Colon (tissue), 2 donors: ENCODE measurements around the gene NRXN2.

Experiments
- FAIRE-seq: peaks from 2 replicates; lab custom pipeline; 2012; peaks lifted over from hg19 to GRCh38; lab: Jason Lieb, UNC
- donor health status: control.
- donor health status: control.

Gene NRXN2

DNA sequence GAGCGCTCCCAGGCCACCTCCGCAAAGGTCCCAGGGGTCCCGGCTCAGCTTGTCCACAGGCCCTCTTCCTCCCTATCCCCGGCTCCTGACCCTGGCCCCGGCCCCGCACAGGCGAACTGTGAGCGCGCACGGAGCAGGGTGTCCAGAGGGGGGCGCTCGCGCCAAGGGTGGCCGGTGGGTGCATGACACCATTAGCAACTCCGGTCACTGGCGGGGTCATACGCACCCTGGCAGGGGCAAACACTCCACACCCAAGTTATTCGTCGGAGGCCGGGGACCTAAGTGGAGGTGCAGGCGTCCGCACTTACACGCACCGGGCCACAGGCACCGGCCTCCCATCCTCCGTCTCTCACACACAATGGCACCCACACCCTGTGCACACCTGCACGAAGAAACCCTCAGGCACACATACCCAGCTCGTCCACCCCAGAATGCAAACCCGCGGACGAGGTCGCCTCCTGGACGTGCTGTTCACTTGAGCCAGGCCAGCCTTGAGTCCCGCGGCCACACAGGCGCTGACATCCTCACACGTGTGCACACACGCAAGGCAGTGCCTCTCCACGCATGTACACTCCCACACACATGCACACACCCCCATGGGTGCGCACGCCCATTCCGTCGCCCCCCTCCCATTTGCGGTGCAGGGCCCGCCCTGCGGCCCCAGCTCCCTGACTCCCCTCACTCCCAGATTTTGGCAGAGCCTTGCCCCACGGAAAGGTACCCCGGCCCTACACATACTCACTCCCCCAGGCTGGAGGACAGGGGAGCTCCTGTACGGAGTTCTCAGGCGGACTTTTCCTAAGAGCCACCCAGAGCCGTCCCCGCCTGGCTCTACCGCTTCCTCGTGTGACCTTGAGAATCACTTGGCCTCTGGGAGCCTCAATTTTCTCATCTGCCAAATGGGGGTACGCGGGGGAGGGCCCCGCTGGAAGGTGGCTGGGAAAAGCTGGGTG is 20.9 kb upstream of the NRXN2 start, which contains the start of gene RASGRP2:
Gene RASGRP2 (minus strand): TSS at position 552 of the 953 bp plus-strand sequence. CDS start 1,276 bp downstream, outside the sequence.
- FAIRE-seq, result no peak

DNA sequence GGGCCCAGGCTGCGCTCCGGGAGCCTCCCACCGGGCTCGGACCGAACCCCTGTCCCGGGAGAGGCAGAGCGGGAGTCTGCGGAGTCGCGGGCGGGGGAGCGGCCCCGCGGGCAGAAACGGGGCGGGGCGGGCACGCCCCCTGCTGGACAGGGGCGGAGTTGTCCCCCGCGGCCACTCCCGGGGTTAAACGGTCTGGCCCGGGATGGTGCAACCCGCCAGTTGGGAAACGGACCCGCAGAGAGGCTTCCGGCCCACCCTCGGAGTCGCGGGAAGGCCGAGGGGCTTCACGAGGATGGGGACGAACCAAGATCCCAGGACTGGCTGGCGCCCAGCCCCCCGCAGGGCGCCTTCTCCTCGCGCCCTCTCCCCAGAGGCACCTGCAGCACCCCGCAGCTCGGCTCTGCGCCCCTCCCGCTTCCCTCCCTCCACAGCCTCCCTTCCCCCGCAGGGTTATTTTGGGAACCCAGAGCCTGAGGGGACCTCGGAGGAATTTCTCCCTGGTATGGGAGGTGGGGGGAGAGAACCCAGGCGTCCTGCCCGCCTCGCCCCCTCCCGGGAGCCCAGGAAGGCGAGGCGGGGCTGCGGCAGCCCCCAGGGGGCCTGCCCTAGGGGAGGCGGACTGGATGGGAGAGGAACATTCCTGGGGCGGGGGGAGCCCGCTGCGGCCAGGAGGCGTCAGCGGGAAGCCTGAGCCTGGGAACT is 20.0 kb upstream of the NRXN2 start:
- no peak for FAIRE-seq

DNA sequence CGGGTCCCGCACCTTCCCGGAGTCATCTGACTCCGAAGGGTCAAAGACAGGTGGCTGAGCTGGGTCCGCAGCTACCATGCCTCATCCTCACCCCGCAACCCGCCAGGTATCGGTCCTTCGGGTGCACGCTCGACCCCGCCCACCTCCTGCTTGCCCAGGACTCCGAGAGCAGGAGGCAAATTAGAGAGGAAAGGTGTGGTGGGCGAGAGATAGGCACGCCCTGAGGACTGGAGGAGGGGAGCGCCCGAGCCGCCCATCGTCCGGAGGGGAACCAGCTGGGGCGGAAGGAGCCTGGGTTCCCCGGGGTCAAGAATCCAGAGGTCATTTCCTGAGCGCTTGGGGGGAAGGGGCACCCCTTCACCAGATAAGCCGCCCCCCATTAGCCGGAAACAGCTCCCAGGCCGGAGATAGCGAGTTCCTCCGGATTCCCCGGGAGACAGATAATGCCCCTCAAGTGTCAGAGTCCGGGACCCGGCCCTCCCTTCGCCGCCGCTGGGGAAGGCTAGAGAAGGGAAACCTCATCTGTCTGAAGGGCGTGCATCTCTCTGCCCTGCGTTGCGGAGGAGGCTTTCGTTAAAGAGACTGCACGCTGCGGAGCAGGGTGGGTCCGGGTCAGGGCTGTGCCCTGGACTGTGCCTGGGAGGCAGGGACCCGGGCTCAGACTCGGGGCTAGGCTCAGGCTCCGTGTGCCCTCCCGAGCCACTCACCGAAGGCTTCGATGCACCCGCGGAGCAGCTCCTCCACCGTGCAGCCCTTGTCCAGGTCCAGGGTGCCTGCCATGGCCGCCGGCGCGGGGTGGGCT is 19.3 kb upstream of the NRXN2 start:
- no peak for FAIRE-seq

DNA sequence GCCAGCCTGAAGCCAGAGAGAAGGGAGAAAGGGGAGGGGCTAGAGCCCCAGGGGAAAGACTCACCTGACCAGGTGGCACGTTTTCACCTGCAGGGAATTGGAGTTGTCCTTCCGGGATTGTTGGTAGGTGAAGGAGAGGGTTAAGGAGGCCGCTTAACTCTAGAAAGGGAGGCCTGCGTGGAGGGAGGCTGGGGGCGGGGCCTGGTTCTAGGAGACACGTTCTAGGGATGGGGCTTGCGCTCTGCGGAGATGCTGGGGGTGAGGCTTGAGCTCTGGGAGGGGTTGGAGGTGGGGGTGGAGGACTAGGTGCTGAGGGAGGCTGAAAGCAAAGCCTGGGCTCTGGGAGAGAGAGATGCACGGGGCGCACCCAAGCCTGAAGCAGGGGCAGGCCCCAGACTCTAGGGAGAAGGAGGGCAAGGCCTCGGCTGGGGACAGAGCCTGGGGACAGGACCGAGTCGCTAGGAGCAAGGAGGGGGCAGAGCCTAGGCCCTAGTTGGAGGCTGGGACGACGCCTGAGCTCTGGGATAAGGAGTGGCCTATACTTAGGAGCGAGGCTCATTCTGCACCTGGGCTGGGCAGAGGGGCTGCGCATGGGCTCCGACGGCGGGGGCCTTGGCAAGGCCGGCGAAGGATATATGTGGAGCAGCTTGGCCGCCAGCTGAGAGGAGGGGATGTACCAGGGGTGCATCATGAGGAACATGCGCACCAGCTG is 18.5 kb upstream of the NRXN2 start:
- FAIRE-seq, result no peak

DNA sequence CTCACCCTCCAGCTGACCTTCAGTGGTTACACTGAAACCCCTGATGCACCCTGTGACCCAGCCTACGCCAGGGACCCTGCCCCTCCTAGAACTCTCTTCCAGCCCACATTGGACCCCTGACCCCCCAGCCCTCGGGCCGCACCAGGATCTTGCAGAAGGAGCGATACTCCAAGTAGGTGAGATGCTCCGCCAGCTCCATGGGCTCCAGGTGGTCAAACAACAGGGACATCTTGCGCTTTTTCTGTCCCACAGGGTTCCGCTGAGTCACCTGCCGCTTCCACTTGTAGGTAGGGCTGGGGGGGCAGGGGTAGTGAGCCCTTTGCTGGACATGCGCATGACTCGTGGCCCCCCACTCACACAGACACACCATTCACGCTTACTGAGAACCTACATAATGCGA is 16.9 kb upstream of the NRXN2 start:
- no peak for FAIRE-seq

DNA sequence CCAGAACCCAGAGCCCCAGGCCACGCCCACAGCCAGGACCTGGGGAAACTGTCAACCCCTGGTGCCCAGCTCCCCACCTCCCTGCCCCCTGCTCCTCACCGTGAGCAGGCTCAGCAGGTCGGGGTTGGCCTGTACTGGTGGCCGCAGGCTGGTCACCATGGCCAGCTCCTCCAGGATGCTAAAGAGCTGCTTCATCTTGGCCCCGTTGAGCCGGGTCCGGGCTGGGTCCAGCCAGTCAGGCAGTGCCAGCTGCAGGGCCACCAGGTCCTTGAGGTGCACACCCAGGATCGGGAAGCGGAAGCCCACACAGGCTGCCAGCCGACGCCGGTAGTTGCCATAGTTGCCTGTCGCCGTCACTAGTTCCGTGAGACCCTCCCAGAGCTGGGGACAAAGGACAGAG is 13.7 kb upstream of the NRXN2 start:
- no peak for FAIRE-seq

DNA sequence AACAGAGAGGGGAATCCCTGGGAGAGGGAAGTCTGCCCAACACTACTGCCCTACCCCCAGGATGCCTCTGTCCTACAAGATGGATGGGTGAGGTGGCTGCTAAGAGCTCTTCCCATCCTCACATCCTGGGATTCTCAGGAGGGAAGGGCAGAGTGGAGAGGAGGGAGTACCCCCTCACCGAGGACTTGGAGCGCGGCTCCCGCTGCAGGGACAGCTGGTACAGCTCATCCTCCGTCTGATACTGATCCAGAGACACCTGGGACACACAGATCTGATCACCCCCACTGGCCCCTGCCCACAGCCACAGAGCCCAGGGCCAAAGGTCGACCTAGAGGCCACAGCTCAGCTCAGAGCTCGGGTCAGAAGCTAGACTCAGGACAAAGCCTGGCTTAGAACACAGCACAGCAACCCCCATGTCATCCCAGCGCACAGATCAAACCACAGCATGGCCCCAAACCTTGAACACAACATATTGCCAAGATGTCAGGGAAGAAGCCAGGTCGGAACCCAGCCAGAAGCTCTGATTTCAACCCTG is 12.8 kb upstream of the NRXN2 start:
- FAIRE-seq, result no peak

DNA sequence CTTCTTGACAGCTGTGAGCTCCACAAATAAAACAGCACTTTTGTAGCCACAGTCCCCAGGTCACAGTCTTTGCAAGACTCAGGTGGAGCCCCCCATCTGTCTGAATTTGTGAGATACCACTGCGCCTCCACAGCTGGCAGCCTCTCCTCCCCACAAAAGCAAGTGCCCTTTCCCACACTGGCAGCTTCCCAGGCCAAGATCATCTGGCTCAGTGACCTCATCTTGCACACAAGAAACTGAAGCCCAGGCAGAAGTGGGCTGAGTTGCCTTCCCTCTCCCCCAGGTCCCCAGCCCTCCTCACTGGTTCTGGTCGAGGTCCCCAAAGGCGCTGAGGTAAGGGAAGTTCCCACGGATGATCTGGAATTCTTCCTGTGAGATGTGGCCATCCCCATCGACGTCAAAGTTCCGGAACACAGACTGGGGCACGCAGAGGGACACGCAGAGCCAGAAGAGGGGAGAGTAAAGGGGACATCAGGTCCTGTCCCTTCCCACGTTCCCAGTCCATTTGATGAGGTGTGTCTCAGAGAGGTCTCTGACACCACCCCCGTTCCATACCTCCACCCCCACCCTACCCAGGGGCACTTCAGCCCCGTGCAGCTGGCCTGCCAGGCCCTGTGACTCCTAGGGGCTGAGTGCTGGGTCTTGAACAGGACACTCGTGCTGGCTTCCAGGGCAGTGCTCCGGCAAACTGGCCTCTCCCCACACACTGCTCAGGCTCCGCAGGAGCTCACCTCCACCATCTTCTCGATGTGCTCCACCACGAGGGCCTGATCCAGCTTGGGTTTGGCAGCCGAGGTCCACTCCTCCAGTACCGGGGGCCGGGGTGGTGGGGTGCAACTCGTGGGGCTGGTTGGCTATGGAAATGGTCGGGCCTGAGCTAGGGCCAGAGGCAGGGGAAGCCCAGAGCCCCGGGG is 12.1 kb upstream of the NRXN2 start:
- no peak for FAIRE-seq

DNA sequence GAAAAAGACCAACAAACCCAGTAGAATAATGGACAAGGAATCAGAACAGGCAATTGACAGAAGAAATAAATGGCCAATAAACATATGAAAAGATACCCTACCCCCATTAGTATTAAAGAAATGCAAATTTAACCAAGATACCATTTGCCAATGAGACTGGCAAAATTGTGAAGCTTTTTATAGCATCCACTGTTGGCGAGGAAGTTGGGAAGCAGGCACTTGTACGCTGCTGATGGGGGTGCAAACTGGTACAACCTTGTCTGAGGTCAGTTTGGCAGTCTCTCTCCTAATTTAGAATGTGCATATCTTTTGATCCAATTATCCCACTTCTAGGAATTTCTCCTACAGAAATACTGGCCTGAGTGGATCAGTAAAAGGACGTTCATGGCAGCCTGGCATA is 8.6 kb upstream of the NRXN2 start:
- no peak for FAIRE-seq

DNA sequence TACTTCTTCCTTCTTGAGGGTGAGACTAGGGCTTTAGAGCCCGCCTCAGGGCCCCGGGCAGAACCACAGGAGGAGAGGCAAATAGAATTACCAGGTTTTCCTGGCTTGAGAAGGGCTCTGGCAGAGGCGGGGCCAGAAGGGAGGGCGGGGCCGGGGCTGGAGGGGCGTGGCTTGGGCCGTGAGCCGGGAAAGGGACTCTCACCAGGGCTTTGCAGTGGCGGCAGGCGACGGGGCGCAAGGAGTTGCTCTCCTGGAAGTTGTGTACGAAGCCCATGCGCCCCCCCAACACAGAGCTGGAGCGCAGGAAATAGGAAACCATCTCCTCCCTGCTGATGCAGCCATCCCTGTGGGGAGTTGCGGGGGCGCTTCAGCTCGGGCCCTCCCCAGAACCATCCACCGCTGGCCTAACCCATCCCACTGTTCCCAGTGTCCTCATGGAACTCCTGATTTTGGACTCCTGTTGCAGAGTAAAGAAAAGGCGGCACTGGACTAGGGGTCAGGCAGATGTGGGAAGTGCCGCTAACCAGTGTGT is 6.9 kb upstream of the NRXN2 start:
- FAIRE-seq, result no peak

DNA sequence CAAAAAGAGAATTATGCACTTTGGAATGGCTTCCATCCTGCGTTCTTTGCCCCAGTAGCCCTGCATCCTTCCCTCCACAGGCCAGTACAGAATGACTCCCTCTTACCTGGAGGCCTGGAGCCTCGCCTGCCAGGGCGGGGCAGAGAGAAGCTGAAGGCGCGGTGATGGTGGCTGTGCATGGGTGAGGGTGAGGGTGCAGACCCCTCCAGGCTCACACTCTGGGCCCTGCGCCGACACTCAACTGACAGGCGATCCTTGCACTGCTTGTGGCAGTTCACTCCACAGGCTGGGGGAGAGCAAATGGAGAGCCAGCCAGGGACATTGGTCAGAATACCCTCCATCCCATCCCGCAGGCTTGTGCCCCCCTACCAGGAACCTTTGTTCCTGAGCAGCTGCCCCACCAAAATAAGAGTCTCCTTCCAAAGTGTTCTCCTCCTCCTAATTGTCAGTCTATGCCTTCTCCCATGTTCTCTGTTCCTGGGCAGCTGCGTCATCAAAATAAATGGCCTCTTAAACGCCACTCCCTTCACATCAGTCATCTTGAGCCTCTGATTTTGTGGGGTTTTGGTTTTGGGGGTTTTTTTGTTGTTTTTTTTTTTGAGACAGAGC is 5.9 kb upstream of the NRXN2 start:
- no peak for FAIRE-seq

DNA sequence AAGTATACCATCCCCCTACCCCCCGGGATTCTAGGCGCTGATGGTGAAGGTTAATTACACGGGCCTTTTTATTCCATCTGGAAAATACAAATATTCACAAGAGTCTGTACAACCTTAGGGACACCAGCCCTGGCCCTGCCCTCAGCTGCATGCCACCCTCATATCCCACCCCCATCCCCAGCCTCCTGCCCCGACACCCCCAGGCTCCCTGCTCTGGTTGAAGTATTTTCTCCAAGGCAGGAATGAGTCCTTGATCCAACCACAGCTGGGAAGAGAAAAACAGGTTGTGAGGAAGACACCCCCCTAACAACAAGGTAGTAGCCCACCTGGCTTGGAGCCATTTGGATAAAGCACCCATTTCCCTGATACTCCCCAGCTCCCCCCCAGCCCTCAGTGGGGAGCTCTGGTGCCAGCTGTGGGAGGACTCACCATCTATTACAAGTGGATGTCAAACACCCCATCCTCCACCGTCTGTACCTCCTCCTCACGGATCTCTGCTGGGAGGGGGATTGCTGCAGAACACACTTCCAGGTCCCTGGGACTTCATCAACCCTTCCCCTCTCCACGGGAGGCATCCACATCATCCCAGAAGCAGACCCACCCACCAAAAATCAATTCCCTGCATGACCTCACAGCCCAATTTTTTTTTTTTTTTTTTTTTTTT is 4.0 kb upstream of the NRXN2 start:
- FAIRE-seq, result no peak

DNA sequence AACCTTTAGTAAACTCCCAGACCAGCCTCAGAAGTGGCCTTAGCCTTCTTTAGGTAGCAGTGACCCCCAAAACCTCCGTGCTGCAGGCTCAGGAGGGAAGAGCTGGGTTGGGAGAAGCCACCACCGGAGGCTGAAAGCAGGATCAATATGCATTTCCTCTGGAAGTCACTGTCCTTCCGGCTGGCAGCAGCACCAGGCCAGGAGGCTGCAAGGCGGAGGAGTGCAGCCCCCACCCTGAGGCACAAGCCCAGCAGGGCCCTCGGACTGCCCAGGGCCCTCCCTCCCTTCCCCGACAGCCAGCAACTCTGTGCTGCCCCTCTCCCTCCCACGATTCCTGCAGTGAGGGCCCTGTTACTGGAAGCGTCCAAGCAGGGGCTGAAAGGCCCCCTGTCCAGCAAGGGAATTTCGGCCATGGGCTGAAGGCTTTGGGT is 3.2 kb upstream of the NRXN2 start:
- FAIRE-seq, result no peak

DNA sequence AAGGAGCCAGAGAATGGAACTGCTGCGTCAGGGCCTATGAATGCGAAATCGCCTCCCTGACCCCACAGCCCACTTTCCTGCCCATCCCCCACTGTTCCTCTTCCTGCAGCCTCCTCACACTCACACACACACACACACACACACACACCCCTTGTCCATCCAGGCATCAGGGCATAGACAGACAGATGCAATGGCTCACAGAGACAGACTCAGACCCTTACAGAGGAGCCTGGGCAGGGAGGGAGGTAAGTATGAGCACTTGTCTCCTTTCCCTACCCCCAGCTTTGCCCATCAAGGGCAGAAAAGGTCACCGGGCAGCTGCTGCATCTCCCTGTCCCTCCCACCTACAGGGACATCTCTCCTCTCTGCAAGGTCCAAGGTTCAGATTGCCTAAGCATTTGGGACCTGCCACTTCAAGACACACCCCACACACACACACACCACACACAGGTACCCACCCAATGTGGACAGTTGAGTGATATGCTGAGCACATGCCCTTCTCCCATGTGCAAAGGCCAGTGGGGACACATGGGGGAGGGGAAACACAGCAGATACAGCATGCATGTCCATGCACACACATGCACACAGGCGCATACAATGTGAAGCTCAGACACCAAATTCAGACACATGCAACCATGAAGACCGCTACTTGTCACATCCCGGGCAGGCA is 2.0 kb upstream of the NRXN2 start:
- no peak for FAIRE-seq

DNA sequence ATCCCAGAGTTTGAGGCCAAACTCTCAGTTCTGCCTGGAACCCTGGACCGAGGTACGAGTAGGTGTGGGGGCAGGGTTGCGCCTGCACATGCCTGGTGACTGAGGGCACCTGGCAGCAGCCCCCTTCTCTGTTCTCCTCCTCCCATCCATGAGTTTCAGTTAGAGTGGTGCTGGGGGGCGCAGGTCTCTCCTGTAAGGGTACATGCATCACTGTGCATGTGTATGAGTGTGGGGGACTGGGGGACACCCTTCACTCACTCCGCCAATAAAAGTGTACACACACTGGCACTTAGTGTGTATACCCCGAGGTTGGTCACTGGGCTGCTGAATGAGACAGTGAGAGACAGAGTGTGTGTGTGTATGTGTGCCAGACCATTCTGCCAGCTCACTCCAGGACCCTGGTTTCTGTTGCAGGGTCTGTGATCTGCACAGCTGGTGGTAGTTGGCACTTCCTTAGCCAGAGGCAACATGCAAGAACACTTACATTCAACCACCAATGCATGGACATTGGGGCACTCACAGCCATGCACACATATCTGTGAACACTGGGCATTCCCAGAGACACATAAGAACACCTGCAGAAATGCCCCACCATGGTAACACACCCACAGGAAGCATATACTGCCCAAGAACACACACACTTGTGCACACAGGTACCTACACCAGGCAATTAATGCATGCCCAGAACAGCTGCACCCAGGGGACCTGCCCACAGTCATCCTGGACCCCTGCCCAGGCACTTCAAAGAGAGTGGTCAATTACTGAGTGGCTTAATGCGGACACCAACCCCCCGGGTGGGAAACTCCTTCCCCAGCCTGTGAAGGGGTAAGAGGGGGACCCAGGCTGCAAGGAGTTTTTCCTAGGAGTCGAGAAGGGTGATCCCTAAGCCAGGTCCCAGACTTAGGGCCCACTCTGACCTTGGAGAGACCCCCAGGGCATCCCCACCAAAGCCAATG is 1.2 kb upstream of the NRXN2 start:
- no peak for FAIRE-seq

DNA sequence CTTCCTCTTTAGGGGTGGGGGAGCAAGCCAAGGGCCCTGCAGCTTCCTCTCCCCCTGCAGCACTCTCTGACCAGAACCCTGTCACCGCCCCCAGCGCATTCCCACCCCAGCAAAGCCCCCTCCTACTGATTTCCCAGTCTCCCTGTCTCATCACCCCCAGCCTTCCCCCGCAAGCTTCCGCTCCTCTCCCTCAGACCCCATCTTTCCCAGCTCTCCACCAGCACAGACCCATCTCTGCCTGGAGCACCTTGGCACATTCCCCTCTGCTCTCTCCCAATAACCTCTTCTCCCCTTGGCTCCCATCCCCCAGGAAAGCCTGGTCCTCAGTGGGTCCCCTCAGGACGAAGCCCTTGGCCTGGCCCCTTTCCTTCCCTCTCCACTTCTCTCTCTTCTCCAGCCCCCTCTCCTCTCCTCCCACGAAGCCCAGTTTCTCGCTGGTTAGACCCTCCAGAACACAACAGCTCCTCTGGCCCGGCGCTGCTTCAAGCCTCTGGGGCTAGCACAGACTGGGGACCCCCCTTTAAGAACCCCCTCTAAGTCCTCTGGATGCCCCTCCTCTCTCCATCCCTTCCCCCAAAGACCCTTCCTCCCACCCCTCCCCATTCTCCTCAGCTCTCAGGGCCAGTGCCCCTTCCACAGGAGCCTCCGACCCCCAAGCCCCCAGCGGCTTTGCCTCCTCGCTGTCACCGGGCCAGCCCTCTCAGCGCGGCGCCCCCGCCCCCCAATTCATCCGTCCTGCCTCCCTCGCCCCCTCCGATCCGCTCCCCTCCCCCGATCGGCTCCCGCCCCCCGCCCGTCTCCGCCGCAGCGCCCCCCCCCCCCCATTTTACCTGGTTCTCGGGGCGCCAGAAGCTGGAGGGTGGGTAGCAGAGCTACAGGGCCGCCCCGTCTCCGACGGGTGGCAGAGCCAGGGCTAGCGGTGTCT is 594 bp downstream of the NRXN2 start:
- FAIRE-seq, result no peak
